Measurements from ENCODE around the gene ZNF474.

Gene ZNF474

DNA sequence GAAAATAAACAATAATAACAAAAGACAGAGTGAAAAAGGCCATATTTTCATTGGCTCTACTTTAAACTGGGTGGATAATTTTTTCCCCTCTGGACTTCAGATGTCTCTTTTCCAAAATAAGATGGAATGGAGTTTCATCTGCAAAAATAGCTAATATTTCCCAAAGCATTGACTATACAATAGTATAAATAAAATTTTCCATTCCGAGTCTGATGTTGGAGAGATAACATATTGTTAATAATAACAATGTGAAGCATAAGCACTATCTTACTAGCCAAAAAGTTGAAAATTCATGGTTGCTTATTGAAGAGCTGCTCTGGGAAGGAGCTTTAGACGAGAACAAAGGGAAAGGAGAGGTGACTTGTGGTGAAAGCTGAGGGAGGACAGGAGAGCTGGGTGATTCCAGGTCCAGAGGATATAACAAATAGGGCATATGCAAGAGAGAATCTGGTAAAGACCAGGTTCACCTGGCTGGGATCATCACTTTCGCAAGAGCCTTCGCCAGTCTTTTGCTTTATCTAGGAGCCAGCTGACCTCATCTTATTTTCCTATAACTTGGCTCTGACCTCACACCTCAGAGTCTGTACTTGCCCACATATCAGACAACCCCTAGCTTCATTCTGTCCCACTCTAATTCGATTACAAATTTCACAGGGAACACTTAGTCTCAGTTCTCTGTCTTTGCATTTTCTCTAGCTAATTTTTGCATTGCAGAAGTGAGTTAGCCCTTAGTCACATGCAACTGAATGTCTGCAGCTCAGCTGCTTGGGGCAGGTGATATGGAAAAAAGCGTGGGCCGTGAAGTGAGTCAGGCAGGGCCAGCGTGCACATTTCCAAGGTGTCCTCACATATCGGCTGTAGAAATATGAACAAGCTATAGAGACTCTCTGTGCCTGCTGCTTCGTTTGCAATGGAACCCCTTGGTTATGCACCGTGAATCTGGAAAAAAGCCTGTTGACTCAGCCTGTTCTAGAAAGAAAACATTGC lies 7.6 kb upstream of the ZNF474 start:
- in situ Hi-C loops (cut with HindIII; ENCODE audit: low sequenced_read_pairs): no loop called here
- DNase-seq (ENCODE audit: low read depth): no peak
- TF ChIP-seq, protein P1, sequence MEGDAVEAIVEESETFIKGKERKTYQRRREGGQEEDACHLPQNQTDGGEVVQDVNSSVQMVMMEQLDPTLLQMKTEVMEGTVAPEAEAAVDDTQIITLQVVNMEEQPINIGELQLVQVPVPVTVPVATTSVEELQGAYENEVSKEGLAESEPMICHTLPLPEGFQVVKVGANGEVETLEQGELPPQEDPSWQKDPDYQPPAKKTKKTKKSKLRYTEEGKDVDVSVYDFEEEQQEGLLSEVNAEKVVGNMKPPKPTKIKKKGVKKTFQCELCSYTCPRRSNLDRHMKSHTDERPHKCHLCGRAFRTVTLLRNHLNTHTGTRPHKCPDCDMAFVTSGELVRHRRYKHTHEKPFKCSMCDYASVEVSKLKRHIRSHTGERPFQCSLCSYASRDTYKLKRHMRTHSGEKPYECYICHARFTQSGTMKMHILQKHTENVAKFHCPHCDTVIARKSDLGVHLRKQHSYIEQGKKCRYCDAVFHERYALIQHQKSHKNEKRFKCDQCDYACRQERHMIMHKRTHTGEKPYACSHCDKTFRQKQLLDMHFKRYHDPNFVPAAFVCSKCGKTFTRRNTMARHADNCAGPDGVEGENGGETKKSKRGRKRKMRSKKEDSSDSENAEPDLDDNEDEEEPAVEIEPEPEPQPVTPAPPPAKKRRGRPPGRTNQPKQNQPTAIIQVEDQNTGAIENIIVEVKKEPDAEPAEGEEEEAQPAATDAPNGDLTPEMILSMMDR (IDR thresholded peaks at IDR 0.05; ENCODE audit: low read depth, low read length, missing control alignments): no peak
- H3K4me3 ChIP-seq (ENCODE audit: low read depth, low read length): no peak overlapping the region

DNA sequence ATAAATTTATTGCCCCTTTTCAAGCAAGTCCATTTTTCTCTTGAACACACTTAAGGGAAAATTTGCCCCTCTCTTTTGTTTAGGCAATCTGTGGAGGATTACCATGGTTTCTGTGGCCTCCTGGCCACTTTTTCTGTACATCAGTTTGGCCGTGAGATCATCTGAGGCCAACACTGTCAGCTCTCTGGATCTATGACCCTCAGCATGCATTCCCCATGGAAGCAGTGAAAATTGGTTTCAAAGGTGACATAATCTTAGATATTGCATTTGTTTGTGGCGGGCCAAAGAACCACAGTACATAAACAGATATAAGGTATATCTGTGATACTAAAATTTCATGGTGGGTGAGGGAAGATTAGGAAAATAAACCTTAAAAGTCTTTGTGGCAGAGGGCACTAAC lies 4.6 kb upstream of the ZNF474 start:
- in situ Hi-C loops (cut with HindIII; ENCODE audit: low sequenced_read_pairs): no loop called here
- TF ChIP-seq, protein P1 (IDR thresholded peaks at IDR 0.05; ENCODE audit: low read depth, low read length, missing control alignments): no peak
- no peak for DNase-seq (ENCODE audit: low read depth)
- H3K4me3 ChIP-seq (ENCODE audit: low read depth, low read length): no peak overlapping the region

DNA sequence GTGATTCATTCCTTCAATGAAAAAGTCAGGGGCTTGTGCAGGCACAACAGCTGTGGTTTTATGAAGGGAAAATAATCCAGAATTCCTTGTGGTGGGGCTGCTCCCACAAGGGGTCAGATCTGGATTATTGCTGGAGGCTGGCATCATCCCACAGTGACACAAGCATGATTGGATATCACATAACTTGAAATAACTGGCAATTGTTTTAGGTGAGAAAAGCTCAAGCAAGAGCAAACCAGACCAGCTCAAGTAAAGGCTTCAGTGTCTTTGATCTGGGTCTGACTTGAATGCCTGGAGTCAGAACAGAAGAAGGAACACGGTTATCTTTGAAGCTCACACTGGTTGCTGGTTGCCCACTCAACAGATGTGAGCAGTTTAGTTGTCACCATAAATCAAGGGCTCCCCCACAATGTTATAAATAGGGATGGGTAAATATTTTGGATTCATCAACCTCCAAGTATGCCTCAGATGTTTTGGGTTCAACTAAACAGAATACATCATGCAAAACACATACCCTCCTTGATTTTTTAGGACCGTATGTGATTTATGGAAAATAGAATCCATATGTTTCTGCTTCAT lies 3.1 kb upstream of the ZNF474 start:
- in situ Hi-C loops (cut with HindIII; ENCODE audit: low sequenced_read_pairs): no loop called here
- no peak overlapping the region for H3K4me3 ChIP-seq (ENCODE audit: low read depth, low read length)
- peak; percentile 64 for DNase-seq (ENCODE audit: low read depth)
- TF ChIP-seq, protein P1 (IDR thresholded peaks at IDR 0.05; ENCODE audit: low read depth, low read length, missing control alignments): no peak

DNA sequence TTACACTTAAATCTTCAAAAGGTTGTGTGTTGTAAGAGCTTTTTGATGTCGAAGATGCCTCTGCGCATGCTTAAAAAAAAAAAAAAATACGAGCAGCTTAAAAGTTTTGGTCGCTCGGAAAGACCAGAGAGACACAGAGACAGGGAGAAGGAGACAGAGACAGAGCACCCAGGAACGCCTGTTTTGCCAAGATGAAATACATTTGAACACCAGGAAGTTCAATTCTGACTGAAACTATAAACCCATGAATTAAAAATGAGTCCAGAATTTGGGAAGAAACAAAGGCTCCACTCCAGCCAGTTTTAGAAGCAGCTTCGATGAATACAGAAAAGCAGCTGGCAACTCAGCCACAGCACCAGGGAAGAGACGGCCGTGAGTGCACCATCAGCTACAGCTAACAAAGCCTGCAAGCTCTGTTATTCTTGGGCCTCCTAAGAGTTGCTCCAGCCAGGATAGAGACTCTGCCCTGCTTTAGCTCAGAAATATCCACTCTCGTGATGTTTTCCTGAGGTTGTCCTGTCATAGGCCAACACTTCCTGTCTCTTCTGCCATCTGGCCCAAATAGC lies 2.5 kb upstream of the ZNF474 start:
- in situ Hi-C loops (cut with HindIII; ENCODE audit: low sequenced_read_pairs): no loop called here
- H3K4me3 ChIP-seq (ENCODE audit: low read depth, low read length): no peak overlapping the region
- TF ChIP-seq, protein P1 (IDR thresholded peaks at IDR 0.05; ENCODE audit: low read depth, low read length, missing control alignments): no peak
- DNase-seq (ENCODE audit: low read depth): no peak

DNA sequence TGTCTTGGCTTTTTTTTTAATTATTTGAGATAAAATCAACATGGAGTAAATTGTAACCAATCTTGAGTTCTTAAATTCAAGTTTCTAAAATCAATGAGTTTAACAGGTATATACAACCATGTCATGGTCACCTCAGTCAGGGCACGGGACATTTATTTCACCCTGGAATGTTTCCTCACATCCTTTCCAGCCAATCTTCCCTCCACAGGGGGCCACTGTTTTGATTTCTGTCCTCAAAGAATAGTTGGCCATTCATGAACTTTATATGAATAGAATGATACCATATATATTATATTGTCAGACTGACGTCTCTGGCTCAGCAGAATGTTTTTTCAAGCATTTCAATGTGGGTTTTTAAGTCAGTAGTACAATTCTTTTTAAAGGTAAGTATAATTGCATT lies 806 bp downstream of the ZNF474 start:
- TF ChIP-seq, protein P1 (IDR thresholded peaks at IDR 0.05; ENCODE audit: low read depth, low read length, missing control alignments): no peak
- in situ Hi-C loops (cut with HindIII; ENCODE audit: low sequenced_read_pairs): no loop called here
- H3K4me3 ChIP-seq (ENCODE audit: low read depth, low read length): no peak overlapping the region
- DNase-seq (ENCODE audit: low read depth): no peak

DNA sequence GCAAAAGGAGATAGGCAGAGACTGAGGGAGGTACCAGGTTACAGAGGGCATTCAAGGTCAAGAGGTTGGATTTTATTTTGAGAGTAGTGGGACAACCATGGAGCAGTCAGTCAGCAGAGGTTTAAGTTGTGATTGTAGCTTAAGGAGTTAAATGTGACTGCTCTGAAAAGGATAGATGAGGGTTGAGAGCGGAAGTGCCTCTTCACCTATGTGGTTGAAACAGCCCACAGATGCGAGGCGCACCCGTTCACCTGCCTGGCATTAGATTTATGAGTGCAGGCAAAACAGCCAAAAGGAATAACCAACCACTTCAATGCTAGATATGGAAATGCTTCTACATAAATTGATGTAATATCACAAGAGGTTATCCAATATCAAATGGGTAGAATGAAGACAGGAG lies 8.4 kb downstream of the ZNF474 start:
- H3K4me3 ChIP-seq (ENCODE audit: low read depth, low read length): no peak overlapping the region
- TF ChIP-seq, protein P1 (IDR thresholded peaks at IDR 0.05; ENCODE audit: low read depth, low read length, missing control alignments): no peak
- DNase-seq (ENCODE audit: low read depth): no peak
- in situ Hi-C loops (cut with HindIII; ENCODE audit: low sequenced_read_pairs): no loop called here

Data from astrocyte of the cerebellum (primary cell).